SU-DHL-6 (cell line): ENCODE measurements around the gene VPS26A.

Source experiments
- CTCF ChIP-seq: fragments of 200-600 bp; sonication (generic); IDR thresholded peaks from one replicate; pipeline ENCODE4 v1.5.1; 2017; ENCODE audit warnings: antibody characterized with exemption, mild to moderate bottlenecking, low read length, moderate library complexity; ENCODE audit not compliant: insufficient read depth, poor library complexity, severe bottlenecking
- EZH2phosphoT487 ChIP-seq: fragments of 200-600 bp; sonication (generic), shearing (Covaris generic); conservative IDR thresholded peaks from 2 replicates; pipeline ENCODE4 v1.6.1; 2018; ENCODE audit warnings: mild to moderate bottlenecking, antibody characterized with exemption, low read length, moderate library complexity, mixed read lengths

GRCh38 chr10:69216577-69217118, 92.7 kb downstream of the VPS26A start:
- TF ChIP-seq CTCF: no peak
- no peak for TF ChIP-seq EZH2phosphoT487
